Activated CD4-positive, alpha-beta T cell treated with anti-CD3 and anti-CD28 coated beads for 36 hours (primary cell): ENCODE data around the gene TTC22. TPM values are rescaled to one million over a fixed set of nuclear protein-coding genes. Genes with fewer than 3 reads are reported as not detected.

Experiments used
- ATAC-seq: fragments of 200-7000 bp; cut with Tn5 transposase; one replicate; pipeline ENCODE4 v1.10.0; 2021; ENCODE audit warnings: mild to moderate bottlenecking, moderate library complexity
- CTCF ChIA-PET: fragments of 350-600 bp; sonication (Branson Sonifier 250); formaldehyde crosslinking; loops from one replicate; lab custom pipeline; 2021; ENCODE audit warnings: antibody characterized with exemption; lab: Charles Lee
- POLR2A ChIA-PET: fragments of 350-600 bp; sonication (Branson Sonifier 250); formaldehyde crosslinking; loops from one replicate; lab custom pipeline; 2021; ENCODE audit warnings: antibody characterized with exemption, inconsistent platforms; lab: Charles Lee
- DNase-seq: peaks from one replicate; pipeline ENCODE4 v3.0.0-alpha.2; 2020
- H3K27ac Mint-ChIP-seq: one replicate; pipeline ENCODE4 v1.8.0; 2021; ENCODE audit warnings: mixed read lengths
- H3K27me3 Mint-ChIP-seq: one replicate; pipeline ENCODE4 v1.8.0; 2021; ENCODE audit warnings: mixed read lengths
- H3K36me3 Mint-ChIP-seq: one replicate; pipeline ENCODE4 v1.8.0; 2021; ENCODE audit warnings: low read depth, mixed read lengths
- H3K4me1 Mint-ChIP-seq: one replicate; pipeline ENCODE4 v1.8.0; 2021; ENCODE audit warnings: mixed read lengths
- H3K4me3 Mint-ChIP-seq: one replicate; pipeline ENCODE4 v1.8.0; 2021; ENCODE audit warnings: mild to moderate bottlenecking, moderate library complexity, mixed read lengths
- H3K9me3 Mint-ChIP-seq: one replicate; pipeline ENCODE4 v1.8.0; 2021; ENCODE audit warnings: low read depth, mixed read lengths
- intact Hi-C, 2 experiments: fragments of 100-400 bp; cut with DNase I in 1 of 2; cut with micrococcal nuclease in 1 of 2; formaldehyde crosslinking; loops; one replicate each; pipeline versions ENCODE4 v1.14.2 to v1.15.1; 2022 to 2024; cut with DNase I, micrococcal nuclease
- total RNA-seq, 2 experiments: library from RNA; stranded (reverse); gene quantifications; one replicate each; pipeline ENCODE4 v1.2.3, GENCODE V29; 2021

Gene TTC22
- total RNA-seq, 2 experiments from 2014 or later = 4.1 to 4.2 TPM

DNA sequence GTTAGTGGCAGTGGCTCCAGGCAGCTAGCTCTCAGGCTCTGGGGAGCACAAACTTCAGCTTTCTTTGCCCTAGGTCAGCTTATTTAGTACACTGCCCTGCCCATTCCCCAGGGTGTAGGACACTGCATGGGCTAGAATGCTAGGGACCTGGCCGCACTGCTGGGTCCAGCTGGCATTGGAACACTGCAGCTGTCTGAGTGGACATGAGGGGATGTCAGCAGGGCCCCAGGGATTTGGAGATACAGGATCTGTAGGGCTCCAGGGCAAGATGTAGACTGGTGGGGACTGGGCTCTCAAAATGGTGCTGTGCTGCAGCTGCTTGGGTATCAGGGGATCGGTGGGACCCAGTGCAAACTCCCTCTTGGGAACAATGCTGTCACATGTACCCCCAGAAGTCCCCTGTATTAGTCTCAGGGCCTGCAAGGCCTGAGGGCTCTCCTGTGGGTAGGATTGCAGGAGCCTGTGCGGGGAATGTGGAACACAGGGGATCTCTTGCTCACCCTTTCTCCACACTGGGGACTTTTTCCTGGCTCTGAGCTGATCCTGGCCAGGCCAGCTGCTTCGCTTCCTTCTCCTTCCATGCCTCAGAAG, 25.2 kb upstream of the TTC22 start:
- intact Hi-C loops = no loop called here
- Mint-ChIP-seq H3K27ac (no peak overlapping the region), H3K4me3 (no peak overlapping the region), H3K9me3 (peaks cover 22% of the 10 kb centered on the region), H3K4me1 (no peaks in the 10 kb centered on the region), H3K27me3 (no peaks in the 10 kb centered on the region), H3K36me3 (peaks cover 3% of the 10 kb centered on the region)
- no peak for ATAC-seq
- POLR2A ChIA-PET = no interaction called here
- CTCF ChIA-PET = no interaction called here
- no peak for DNase-seq

DNA sequence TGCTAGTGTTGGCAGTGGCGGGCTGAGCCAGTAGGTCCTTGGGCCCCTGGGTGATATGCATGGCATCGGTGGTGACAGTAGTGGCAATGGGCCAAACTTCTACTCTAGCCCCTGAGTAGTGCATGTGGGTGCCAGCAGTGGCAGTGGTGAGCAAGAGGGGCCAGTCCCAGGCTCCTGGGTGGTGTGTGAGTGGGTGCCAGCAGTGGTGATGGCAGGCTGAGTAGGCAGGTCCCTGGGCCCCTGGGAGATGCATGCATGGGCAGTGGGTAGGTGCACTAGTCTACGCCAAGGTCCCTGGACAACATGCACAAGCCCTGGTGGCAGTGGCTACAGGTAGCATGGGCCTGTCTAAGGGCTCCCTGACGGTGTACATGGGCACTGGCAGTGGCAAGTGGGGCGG, 24.6 kb upstream of the TTC22 start:
- H3K27me3 Mint-ChIP-seq = no peaks in the 10 kb centered on the region
- H3K4me3 Mint-ChIP-seq = no peak overlapping the region
- H3K36me3 Mint-ChIP-seq = peaks cover 2% of the 10 kb centered on the region
- DNase-seq (no peak), ATAC-seq (no peak)
- intact Hi-C loops = no loop called here
- H3K4me1 Mint-ChIP-seq = no peaks in the 10 kb centered on the region
- ChIA-PET CTCF (no interaction called here), POLR2A (no interaction called here)
- H3K27ac Mint-ChIP-seq = no peak overlapping the region
- H3K9me3 Mint-ChIP-seq = peaks cover 18% of the 10 kb centered on the region

DNA sequence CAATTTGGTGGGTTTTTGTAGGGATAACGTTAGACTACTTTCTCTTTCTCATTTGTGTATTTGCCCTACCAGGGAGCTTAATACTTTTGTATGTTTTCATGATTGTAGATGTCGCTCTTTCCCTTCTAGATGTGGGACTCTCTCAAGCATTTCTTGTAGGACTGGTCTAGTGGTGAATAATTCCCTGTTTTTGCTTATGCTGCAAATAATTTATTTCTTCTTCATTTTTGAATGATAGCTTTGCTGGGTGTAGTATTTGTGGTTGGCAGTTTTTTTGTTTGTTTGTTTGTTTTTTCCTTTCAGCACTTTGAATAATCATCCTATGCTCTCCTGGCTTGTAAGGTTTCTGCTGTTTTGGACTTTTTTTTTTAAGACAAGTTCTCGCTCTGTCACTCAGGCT, 22.5 kb upstream of the TTC22 start:
- H3K4me1 Mint-ChIP-seq = no peaks in the 10 kb centered on the region
- no peaks in the 10 kb centered on the region for H3K36me3 Mint-ChIP-seq
- H3K27ac Mint-ChIP-seq = no peak overlapping the region
- intact Hi-C loops = no loop called here
- peaks cover 15% of the 10 kb centered on the region for H3K9me3 Mint-ChIP-seq
- ChIA-PET CTCF (interaction anchor here (0.6 to 0.7 kb wide), 2 partner anchors 511 to 693 kb away, joined by 3 to 5 read pairs; no protein-coding TSS in a partner anchor), POLR2A (no interaction called here)
- ATAC-seq = no peak
- H3K4me3 Mint-ChIP-seq = no peak overlapping the region
- no peak for DNase-seq
- no peaks in the 10 kb centered on the region for H3K27me3 Mint-ChIP-seq

DNA sequence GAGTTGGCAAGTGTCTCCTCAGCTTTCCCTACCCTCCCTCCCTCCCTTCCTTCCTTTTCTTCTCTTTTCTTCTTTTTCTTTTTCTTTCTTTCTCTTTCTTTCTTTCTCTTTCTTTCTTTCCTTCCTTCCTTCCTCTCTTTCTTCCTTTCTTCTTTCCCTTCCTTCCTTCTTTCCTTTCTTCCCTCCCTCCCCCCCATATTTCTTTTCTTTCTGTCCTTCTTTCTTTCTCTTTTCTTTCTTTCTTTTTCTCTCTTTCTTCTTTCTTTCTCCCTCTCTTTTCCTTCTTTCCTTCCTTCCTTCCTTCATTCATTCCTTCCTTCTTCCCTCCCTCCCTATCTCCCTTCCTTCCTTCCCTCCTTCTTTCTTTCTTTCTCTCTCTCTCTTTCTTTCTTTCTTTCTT, 18.6 kb upstream of the TTC22 start:
- POLR2A ChIA-PET = no interaction called here

DNA sequence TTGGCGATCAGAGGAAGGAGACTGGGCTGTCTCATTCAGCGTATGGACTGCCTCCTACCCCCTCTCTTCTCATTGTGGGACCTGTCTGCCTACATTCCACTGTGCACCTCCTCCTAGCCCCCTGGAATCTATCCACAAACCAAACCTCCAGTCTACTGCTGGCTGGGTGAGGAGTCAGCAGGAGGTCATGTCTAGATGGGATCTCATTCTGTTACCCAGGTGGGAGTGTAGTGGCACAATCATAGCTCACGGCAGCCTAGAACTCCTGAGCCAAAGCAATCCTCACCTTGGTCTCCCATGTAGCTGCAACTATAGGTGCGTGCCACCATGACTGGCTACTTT, 18.0 kb upstream of the TTC22 start:
- Mint-ChIP-seq H3K27ac (no peak overlapping the region), H3K4me1 (peaks cover 6% of the 10 kb centered on the region), H3K36me3 (no peaks in the 10 kb centered on the region), H3K9me3 (peaks cover 7% of the 10 kb centered on the region), H3K27me3 (no peaks in the 10 kb centered on the region), H3K4me3 (no peak overlapping the region)
- ATAC-seq (no peak), DNase-seq (no peak)
- intact Hi-C loops = no loop called here
- CTCF ChIA-PET = interaction anchor here (0.7 kb wide), 1 partner anchor 29 kb away, joined by 3 read pairs; no protein-coding TSS in a partner anchor
- POLR2A ChIA-PET = no interaction called here

More for the DNA sequence above, 18.6 kb upstream of the TTC22 start:
- DNase-seq (no peak), ATAC-seq (no peak)
- H3K9me3 Mint-ChIP-seq = peaks cover 12% of the 10 kb centered on the region
- no peaks in the 10 kb centered on the region for H3K36me3 Mint-ChIP-seq
- H3K27ac Mint-ChIP-seq = no peak overlapping the region
- no peaks in the 10 kb centered on the region for H3K27me3 Mint-ChIP-seq
- H3K4me3 Mint-ChIP-seq = no peak overlapping the region
- CTCF ChIA-PET = interaction anchor here (0.7 kb wide), 1 partner anchor 28 kb away, joined by 3 read pairs; no protein-coding TSS in a partner anchor
- intact Hi-C loops = no loop called here
- peaks cover 6% of the 10 kb centered on the region for H3K4me1 Mint-ChIP-seq

DNA sequence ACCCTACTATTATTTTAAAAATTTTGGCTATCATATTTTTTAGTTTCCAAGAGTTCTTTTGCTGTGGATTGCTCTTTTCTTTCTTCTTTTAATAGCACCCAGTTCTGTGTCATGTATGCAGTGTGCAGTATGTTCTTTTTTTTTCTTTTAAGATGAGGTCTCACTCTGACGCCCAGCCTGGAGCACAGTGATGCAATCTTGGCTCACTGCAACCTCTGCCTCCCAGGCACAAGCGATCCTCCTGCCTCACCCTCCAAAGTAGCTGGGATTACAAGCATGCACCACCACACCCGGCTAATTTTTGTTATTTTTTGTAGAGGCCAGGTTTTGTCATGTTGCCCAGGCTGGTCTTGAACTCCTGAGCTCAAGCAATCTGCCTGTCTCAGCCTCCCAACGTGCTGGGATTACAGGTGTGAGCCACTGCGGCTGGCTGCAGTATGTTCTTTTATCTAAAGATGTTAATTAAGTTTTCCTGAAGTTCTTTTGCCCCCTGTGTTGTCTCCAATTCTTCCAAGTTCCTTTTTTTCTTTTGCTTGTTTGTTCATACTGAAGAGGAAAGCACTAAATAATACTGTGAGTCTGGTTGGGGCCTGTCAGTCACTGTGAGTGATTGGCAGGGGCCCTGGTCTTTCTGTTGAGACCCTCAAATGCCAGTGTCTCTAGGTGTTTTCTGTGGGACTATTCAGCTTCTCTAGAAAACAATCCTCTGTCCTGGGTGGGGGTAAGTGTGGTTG, 17.5 kb upstream of the TTC22 start:
- intact Hi-C loops = no loop called here
- POLR2A ChIA-PET = no interaction called here
- Mint-ChIP-seq H3K4me3 (no peak overlapping the region), H3K36me3 (no peaks in the 10 kb centered on the region), H3K27ac (no peak overlapping the region), H3K4me1 (peaks cover 6% of the 10 kb centered on the region), H3K9me3 (peaks cover 4% of the 10 kb centered on the region), H3K27me3 (no peaks in the 10 kb centered on the region)
- ATAC-seq (no peak), DNase-seq (no peak)
- CTCF ChIA-PET = no interaction called here

DNA sequence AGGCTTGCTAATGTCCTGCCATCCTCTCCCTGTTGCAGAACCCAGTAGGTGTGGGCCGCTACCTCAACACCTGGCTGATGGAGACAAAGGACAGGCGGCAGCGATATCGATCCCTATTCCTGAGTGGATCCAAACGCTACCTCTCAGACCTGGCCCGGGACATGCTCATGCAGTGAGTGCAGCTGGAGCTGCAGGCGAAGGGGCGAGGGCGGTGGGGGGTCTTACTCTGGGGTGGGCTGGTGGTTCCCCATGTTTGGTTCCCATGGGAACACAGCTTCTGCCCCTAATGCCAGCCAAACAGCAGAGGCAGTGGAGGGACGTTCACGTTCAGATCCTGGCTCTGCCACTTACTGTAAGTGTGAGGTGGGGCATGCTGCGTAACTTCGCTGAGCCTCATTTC, 15.8 kb upstream of the TTC22 start:
- no peaks in the 10 kb centered on the region for H3K9me3 Mint-ChIP-seq
- POLR2A ChIA-PET = no interaction called here
- ATAC-seq = no peak
- DNase-seq = no peak
- intact Hi-C loops = no loop called here
- no peaks in the 10 kb centered on the region for H3K27me3 Mint-ChIP-seq
- CTCF ChIA-PET = no interaction called here
- peaks cover 6% of the 10 kb centered on the region for H3K4me1 Mint-ChIP-seq
- H3K36me3 Mint-ChIP-seq = no peaks in the 10 kb centered on the region
- no peak overlapping the region for H3K4me3 Mint-ChIP-seq
- no peak overlapping the region for H3K27ac Mint-ChIP-seq

DNA sequence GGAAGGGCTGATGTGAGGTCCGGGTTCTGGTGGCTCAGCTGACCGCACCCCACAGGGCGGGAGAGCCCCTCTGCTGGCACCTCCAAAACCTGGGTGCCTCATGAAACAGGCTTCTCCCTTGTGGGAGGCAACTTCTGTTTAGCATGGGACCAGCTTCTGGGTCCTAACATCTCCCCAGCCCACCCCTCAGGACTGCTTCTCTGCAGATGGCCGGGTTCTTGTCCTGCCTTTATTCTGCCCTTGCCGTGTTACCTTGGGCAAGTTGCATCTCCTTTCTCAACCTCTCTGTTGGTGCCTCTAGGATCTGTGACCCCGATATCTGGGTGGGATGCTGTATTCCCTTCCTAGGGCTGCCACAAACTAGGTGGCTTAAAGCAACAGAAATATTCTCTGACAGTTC, 15.0 kb upstream of the TTC22 start:
- DNase-seq (no peak), ATAC-seq (no peak)
- intact Hi-C loops = no loop called here
- peaks cover 6% of the 10 kb centered on the region for H3K4me1 Mint-ChIP-seq
- CTCF ChIA-PET = interaction anchor here (0.7 kb wide), 1 partner anchor 1509 kb away, joined by 3 read pairs; no protein-coding TSS in a partner anchor
- POLR2A ChIA-PET = no interaction called here
- H3K36me3 Mint-ChIP-seq = no peaks in the 10 kb centered on the region
- H3K4me3 Mint-ChIP-seq = no peak overlapping the region
- H3K27me3 Mint-ChIP-seq = no peaks in the 10 kb centered on the region
- no peaks in the 10 kb centered on the region for H3K9me3 Mint-ChIP-seq
- H3K27ac Mint-ChIP-seq = no peak overlapping the region

DNA sequence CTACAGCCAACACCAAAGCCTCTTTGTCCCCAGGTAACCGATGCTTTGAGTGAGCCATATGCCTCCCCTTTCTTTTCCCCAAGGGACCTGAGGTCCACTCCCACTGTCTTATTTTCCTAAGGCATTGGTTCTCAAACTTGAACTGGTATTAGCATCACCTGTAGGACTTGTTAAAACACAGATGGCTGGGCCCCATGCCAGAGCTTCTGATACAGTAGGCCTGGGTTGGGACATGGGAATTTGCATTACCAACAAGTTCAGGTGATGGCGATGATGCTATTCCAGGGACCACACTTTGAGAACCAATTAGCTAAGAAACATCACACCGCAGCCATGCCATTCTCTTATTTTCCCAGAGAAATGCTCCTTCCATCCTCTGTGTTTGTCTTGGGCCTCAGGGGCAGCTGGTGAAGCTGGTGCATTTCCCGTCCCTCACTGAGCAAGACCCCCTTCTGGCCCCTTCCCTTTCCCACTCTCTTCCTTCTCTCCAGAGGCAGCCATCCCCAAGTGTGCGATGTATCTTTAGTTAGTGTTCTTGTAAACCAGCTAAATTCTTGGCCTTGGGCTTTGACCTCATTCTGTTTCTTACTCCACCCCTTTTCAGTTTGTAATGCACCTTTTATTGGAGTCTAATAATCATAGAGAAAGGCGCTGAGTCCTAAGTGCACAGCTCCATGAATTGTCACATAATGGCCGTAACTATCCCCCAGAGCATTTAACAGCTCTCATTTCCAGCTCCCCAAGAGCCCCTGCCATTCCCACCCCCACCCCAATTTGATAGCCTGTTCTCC, 14.2 kb upstream of the TTC22 start:
- no peak overlapping the region for H3K4me3 Mint-ChIP-seq
- H3K4me1 Mint-ChIP-seq = peaks cover 6% of the 10 kb centered on the region
- intact Hi-C loops = no loop called here
- no peaks in the 10 kb centered on the region for H3K27me3 Mint-ChIP-seq
- no peak overlapping the region for H3K27ac Mint-ChIP-seq
- CTCF ChIA-PET = interaction anchor here (0.6 kb wide), 1 partner anchor 14 kb away, joined by 3 read pairs; no protein-coding TSS in a partner anchor
- H3K9me3 Mint-ChIP-seq = no peaks in the 10 kb centered on the region
- no peaks in the 10 kb centered on the region for H3K36me3 Mint-ChIP-seq
- ATAC-seq (no peak), DNase-seq (no peak)
- POLR2A ChIA-PET = no interaction called here

DNA sequence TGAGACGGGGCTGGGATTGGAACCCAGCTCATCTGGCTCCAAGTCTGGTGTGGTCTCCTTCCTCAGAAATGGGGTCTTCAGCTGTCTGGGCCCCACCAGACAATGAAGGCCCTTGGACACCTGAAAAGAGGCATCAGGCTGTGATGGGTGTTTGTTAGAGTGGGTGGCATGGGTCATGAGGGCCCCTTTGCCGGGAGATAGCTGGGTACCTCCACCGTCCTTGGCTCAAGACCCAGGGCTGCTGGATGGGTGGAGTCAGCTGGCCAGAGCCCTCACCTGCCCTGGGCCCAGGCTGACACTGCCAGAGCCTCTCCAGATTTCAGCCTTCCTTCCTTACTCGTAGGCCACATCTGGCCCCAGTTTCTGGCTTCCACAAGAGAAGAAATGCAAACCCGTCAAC, 13.4 kb upstream of the TTC22 start:
- H3K4me1 Mint-ChIP-seq = peaks cover 9% of the 10 kb centered on the region
- ATAC-seq (no peak), DNase-seq (no peak)
- H3K9me3 Mint-ChIP-seq = no peaks in the 10 kb centered on the region
- no peak overlapping the region for H3K4me3 Mint-ChIP-seq
- H3K27ac Mint-ChIP-seq = no peak overlapping the region
- no peaks in the 10 kb centered on the region for H3K27me3 Mint-ChIP-seq
- ChIA-PET CTCF (no interaction called here), POLR2A (no interaction called here)
- intact Hi-C loops = loop anchor here in 1 of 2 experiments (5.0 kb wide), 1 partner anchor 327 kb away; no protein-coding TSS in a partner anchor
- H3K36me3 Mint-ChIP-seq = no peaks in the 10 kb centered on the region

DNA sequence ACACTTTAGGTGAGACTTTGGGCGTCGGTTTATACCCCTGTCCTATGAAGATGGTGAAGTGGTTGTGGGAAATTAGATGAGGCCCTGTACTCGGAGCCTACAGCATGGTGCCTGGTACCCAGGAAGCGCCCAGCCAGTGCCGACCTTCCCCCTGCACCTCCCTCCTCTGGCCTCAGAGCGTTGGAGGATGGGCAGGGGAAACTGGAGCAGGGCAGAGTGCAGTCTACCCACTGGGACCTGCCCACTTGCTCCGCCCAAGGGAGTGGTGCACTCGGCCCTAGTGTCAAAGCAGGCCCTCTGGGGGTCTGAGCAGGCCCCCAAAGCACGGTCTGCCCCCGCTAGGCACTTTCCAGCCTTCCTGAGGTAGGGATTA, 13.0 kb upstream of the TTC22 start:
- no peaks in the 10 kb centered on the region for H3K36me3 Mint-ChIP-seq
- DNase-seq = no peak
- ChIA-PET CTCF (no interaction called here), POLR2A (no interaction called here)
- no peak for ATAC-seq
- H3K27me3 Mint-ChIP-seq = no peaks in the 10 kb centered on the region
- no peak overlapping the region for H3K27ac Mint-ChIP-seq
- no peaks in the 10 kb centered on the region for H3K9me3 Mint-ChIP-seq
- H3K4me1 Mint-ChIP-seq = peaks cover 9% of the 10 kb centered on the region
- intact Hi-C loops = loop anchor here in 1 of 2 experiments (5.0 kb wide), 1 partner anchor 327 kb away; no protein-coding TSS in a partner anchor
- H3K4me3 Mint-ChIP-seq = no peak overlapping the region
